ENCODE data around the gene ZC3H10. TPM values are rescaled to one million over a fixed set of nuclear protein-coding genes. Genes with fewer than 3 reads are reported as not detected.

The ZC3H10 gene
- total and polyA plus RNA-seq, 2 experiments from 2014 or later, result 2.7 to 5.4 TPM

DNA sequence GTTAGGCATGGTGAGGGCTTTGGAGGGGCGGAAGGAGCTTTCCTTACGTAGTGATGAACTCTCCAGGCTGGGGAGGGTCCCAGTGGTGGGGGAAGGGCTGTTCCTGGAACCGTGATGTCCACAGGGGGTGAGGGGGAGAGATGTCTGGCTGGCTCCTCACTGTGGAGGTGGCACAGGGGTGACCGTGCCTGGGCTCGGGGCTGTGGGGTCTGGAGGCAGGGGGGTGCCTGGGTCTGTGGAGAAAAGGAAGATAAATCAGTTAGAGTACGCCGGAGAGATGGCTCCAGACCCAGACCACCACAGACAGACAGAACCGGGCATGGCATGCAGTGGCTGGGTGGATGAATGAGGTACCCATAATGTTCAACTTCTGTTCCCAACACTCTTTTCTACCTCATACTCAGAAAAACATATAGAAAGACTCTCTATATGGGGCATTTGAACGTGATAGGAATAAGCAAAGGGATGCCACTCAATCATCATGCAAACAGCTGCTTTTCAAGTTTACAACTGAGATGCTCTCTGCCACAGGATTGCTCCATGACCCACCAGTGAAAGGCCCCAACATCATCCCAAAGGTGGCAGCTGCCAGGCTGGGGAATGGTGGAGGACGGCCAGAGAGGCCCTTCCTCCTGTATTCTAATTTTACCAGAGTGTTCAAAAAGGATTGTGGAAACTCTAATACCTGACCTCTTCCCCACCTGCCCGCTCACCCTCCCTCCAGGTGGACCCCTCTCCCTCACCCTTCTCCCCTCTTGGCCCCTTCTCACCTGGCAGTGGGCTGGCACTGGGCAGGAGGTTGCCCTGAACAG lies 45.7 kb downstream of the ZC3H10 start:
- Histone ChIP-seq H3K4me2 (peak overlapping the region; percentile 36; the same call in 1 of the 2 replicates), H3K27ac (ENCODE audit: low read depth) (peak overlapping the region; percentile 98; the same call in 1 of the 2 replicates), H3K79me2 (replicated peaks; ENCODE audit: insufficient read depth) (peaks cover 26% of the 10 kb centered on the region), H3K9me2 (ENCODE audit: insufficient read depth) (no peaks in the 10 kb centered on the region), H4K20me1 (replicated peaks; ENCODE audit: insufficient read depth) (peaks cover 25% of the 10 kb centered on the region), H3K4me3 (no peak overlapping the region), H3K4me1 (ENCODE audit: insufficient read depth) (peaks cover 41% of the 10 kb centered on the region), H3K36me3 (ENCODE audit: insufficient read depth) (peaks cover 61% of the 10 kb centered on the region), H3F3A (replicated peaks; ENCODE audit: low read depth) (peaks cover 59% of the 10 kb centered on the region), H3K27me3 (ENCODE audit: insufficient read depth) (no peaks in the 10 kb centered on the region), H2AFZ (no peak overlapping the region)
- no peaks in the 10 kb centered on the region; the same call in 2 of the 3 replicates for H3K9me3 Mint-ChIP-seq
- H3K4me3 Mint-ChIP-seq, result peak overlapping the region; percentile 23; the same call in 2 of the 3 replicates
- peaks cover 39% of the 10 kb centered on the region for H3K27me3 Mint-ChIP-seq (ENCODE audit: insufficient read depth, low read depth, poor library complexity)
- DNase-seq (ENCODE audit: low spot score) (peak; percentile 57), ATAC-seq (peak; percentile 7)
- peaks cover 50% of the 10 kb centered on the region for H3K4me1 Mint-ChIP-seq
- TF ChIP-seq NANOG (IDR thresholded peaks at IDR 0.05; ENCODE audit: borderline replicate concordance) (no peak), CREB1 (CRISPR knock-in tag; IDR thresholded peaks at IDR 0.05; ENCODE audit: low read depth) (no peak), ZNF114 (CRISPR knock-in tag; IDR thresholded peaks at IDR 0.05) (no peak), STAT1 (IDR thresholded peaks at IDR 0.05; ENCODE audit: unreplicated experiment) (no peak), POLR2AphosphoS5 (IDR thresholded peaks at IDR 0.05; ENCODE audit: low read depth) (no peak; the same call in 1 of the 2 replicates), EZH2 (IDR thresholded peaks at IDR 0.05; ENCODE audit: low read depth, unreplicated experiment) (no peak)
- TF ChIP-seq, protein P1, sequence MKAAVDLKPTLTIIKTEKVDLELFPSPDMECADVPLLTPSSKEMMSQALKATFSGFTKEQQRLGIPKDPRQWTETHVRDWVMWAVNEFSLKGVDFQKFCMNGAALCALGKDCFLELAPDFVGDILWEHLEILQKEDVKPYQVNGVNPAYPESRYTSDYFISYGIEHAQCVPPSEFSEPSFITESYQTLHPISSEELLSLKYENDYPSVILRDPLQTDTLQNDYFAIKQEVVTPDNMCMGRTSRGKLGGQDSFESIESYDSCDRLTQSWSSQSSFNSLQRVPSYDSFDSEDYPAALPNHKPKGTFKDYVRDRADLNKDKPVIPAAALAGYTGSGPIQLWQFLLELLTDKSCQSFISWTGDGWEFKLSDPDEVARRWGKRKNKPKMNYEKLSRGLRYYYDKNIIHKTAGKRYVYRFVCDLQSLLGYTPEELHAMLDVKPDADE (IDR thresholded peaks at IDR 0.05), result no peak
- H3K27ac Mint-ChIP-seq, result peak overlapping the region; percentile 84
- H3K36me3 Mint-ChIP-seq (ENCODE audit: low read depth), result peaks cover 93% of the 10 kb centered on the region

DNA sequence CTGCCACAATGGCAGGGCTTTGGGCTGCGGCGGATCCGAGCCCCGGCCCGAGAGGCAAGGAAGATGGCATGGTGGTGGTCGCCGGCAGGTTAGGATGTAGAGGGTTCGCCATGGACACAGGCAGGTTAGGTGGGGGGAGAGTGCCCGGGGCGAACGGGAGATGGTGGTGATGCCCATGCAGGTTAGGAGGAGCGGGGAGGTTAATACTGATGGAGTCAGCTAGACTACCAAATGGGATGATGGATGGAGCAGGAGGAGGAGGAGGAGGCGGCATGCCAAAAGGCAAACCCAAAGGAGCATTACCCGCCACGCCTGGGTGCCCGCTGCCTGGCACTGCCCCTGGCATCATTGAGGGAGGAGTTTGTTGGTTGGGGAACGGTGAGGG lies 46.3 kb downstream of the ZC3H10 start:
- Histone ChIP-seq H3K79me2 (replicated peaks; ENCODE audit: insufficient read depth) (peaks cover 20% of the 10 kb centered on the region), H3K4me2 (no peak overlapping the region), H3K9me2 (ENCODE audit: insufficient read depth) (no peaks in the 10 kb centered on the region), H3K36me3 (ENCODE audit: insufficient read depth) (peaks cover 67% of the 10 kb centered on the region), H3F3A (replicated peaks; ENCODE audit: low read depth) (peaks cover 59% of the 10 kb centered on the region), H3K4me3 (no peak overlapping the region), H3K27ac (ENCODE audit: low read depth) (0 out of 2 replicates have a peak overlapping the region, but pooled peaks have one; percentile 98), H2AFZ (no peak overlapping the region), H3K27me3 (ENCODE audit: insufficient read depth) (no peaks in the 10 kb centered on the region), H4K20me1 (replicated peaks; ENCODE audit: insufficient read depth) (peaks cover 25% of the 10 kb centered on the region), H3K4me1 (ENCODE audit: insufficient read depth) (peaks cover 40% of the 10 kb centered on the region)
- H3K9me3 Mint-ChIP-seq, result no peaks in the 10 kb centered on the region
- DNase-seq (ENCODE audit: low spot score) (no peak), ATAC-seq (0 out of 3 replicates have a peak, but pooled peaks have one; percentile 0)
- H3K27me3 Mint-ChIP-seq (ENCODE audit: insufficient read depth, low read depth, poor library complexity), result peaks cover 36% of the 10 kb centered on the region
- no peak overlapping the region; the same call in 1 of the 2 replicates for H3K27ac Mint-ChIP-seq
- H3K36me3 Mint-ChIP-seq (ENCODE audit: low read depth), result peaks cover 93% of the 10 kb centered on the region
- peaks cover 46% of the 10 kb centered on the region for H3K4me1 Mint-ChIP-seq
- no peak overlapping the region for H3K4me3 Mint-ChIP-seq
- TF ChIP-seq EZH2 (IDR thresholded peaks at IDR 0.05; ENCODE audit: low read depth, unreplicated experiment) (no peak), ZNF114 (CRISPR knock-in tag; IDR thresholded peaks at IDR 0.05) (no peak), NANOG (IDR thresholded peaks at IDR 0.05; ENCODE audit: borderline replicate concordance) (no peak), POLR2AphosphoS5 (IDR thresholded peaks at IDR 0.05; ENCODE audit: low read depth) (no peak), EZH2phosphoT487 (IDR thresholded peaks at IDR 0.05; ENCODE audit: unreplicated experiment) (no peak), CREB1 (CRISPR knock-in tag; IDR thresholded peaks at IDR 0.05; ENCODE audit: low read depth) (no peak), ZNF462 (CRISPR knock-in tag; IDR thresholded peaks at IDR 0.05) (no peak)
